GM21619 (cell line): Measurements from ENCODE around the gene SLC2A1.
"Not testable (repeated sequence)": the region's sequence is repeated elsewhere in the genome, so short reads cannot be mapped to it uniquely, and the experiment has no call there.

ENCODE experiments used
- ATAC-seq: cut with Tn5 transposase; IDR thresholded peaks from one replicate; pipeline ENCODE4 v1.9.1; 2021; ENCODE audit not compliant: unreplicated experiment

SLC2A1 gene

DNA sequence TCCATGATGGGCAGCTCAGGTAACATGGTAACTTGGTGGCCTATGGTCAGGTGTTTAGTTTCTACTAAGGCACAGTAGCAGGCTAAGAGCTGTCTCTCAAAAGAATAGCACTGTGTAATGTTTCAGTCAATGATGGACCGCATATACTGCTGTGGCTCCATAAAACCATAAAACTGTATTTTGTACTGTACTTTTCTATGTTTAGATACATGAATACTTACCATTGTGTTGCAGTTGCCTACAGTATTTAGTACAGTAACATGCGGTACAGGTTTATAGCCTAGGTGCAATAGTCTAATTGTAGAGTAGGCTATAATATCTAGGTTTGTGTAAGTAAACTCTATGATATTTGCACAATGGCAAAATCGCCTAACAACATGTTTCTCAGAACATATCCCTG, 50.6 kb downstream of the SLC2A1 start:
- ATAC-seq, result no peak

DNA sequence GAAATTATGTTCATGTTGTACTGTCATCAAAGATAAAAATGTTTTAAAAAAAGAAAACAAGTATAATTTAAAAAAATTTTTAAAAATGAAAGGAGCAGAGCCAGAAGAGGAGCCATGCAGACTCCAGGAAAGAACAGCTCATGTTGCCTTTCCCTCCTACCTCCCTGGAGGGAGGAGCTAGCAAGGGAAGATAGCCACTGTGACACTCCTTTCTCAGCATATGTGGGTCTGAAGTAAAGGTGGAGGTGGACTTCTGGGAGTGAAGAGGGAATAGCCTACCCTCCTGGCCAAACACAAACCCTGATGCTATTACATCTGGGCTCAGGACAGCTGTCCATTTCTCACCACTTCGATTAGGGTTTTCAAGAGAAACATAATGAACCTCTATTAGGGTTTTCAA, 54.2 kb downstream of the SLC2A1 start:
- ATAC-seq, result no peak

- not testable (repeated sequence) for ATAC-seq
Observed at GRCh38 chr1:42899960-42900359, 58.7 kb downstream of the SLC2A1 start.

GRCh38 chr1:42891465-42892138, 67.1 kb downstream of the SLC2A1 start:
- ATAC-seq, result no peak

GRCh38 chr1:42889264-42889663, 69.4 kb downstream of the SLC2A1 start:
- ATAC-seq, result no peak

GRCh38 chr1:42888013-42888633, 70.5 kb downstream of the SLC2A1 start:
- ATAC-seq, result no peak

GRCh38 chr1:42887366-42887765, 71.3 kb downstream of the SLC2A1 start:
- no peak for ATAC-seq

GRCh38 chr1:42886800-42887199, 71.9 kb downstream of the SLC2A1 start:
- no peak for ATAC-seq

DNA sequence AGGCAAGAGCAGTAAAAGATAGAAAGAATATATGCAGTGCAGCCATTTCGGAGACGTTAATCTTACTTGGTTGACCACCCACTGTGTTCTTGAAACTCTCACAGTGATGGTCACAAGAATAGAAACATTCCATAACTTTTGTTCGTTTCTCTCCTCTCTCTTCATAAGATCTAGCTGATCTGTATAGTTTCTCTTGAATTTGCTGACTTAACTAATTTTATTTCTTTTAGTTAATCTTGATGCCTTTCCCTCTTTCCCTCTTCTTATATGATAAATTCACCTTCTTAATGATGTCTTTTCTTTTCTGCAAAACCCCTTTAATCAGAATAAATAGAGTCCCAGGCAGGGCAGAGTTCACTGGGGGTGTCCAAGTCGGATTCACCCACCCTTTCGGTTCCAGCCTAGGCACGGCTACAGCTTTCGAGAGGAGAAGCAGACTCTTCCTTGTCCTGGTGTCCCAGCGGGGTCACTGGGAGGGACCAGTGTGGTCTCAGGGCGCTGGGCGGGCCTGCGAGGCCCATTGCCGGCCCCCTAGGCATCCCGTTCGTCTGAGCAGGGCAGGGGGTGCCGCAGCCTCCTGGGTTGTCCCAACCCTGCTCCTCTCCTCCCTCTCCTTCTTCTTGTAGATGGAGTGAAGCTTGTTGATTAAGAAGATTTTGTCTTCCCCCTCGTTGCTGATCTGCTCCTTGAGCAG, 72.5 kb downstream of the SLC2A1 start:
- ATAC-seq, result no peak

DNA sequence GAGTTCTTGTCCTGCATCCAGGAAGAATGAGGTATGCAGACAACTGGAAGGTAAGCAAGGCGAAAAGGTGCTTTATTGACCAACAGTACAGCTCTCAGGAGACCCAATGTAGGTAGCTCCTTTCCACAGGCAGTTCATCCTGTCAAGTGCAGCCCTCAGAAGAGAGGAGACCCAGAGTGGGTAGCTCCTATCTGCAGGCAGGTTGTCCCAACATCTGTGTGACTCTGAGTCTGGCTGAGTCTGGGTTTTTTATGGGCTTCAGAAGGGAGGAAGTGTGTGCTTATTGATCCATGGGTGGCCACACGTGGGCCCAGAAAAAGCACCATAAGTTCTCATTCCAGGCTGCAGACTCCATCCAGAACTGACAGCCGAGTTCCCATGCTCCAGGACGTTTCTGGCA, 78.3 kb downstream of the SLC2A1 start:
- no peak for ATAC-seq

- ATAC-seq, result no peak
Observed at GRCh38 chr1:42877380-42877779, 81.3 kb downstream of the SLC2A1 start.

- no peak for ATAC-seq
Observed at GRCh38 chr1:42876009-42876408, 82.7 kb downstream of the SLC2A1 start.
